Mesodermal cell (in vitro differentiated cells): ENCODE measurements around the gene SF3B3.

Experiments used
- H3K27ac ChIP-seq: 2 replicates; pipeline ENCODE4 v1.7.0; 2013; ENCODE audit warnings: mild to moderate bottlenecking, low read depth, low read length, moderate library complexity; ENCODE audit not compliant: severe bottlenecking
- H3K36me3 ChIP-seq: 2 replicates; pipeline ENCODE4 v1.7.1; 2013; ENCODE audit warnings: mild to moderate bottlenecking, low read length, moderate library complexity; ENCODE audit not compliant: control insufficient read depth, insufficient read depth
- H3K4me1 ChIP-seq: one replicate; pipeline ENCODE4 v1.7.1; 2013; ENCODE audit warnings: mild to moderate bottlenecking, low read length; ENCODE audit not compliant: insufficient read depth, control insufficient read depth, poor library complexity, severe bottlenecking
- H3K4me3 ChIP-seq: 2 replicates; pipeline ENCODE4 v1.7.0; 2013; ENCODE audit warnings: low read length, control low read depth, mild to moderate bottlenecking; ENCODE audit not compliant: insufficient read depth, poor library complexity, severe bottlenecking; ENCODE audit errors: extremely low read depth
- H3K9me3 ChIP-seq: 2 replicates; pipeline ENCODE4 v1.7.1; 2013; ENCODE audit warnings: mild to moderate bottlenecking, low read length, moderate library complexity; ENCODE audit not compliant: control insufficient read depth
- WGBS, 2 experiments: methylation state at CpG; one replicate each; pipeline ENCODE4 v1.1.5; 2013; ENCODE audit warnings: missing lambda C conversion rate in 2 of 2; ENCODE audit not compliant: insufficient coverage in 2 of 2; 5-methylcytosine and 5-hydroxymethylcytosine counted together

Gene SF3B3

DNA sequence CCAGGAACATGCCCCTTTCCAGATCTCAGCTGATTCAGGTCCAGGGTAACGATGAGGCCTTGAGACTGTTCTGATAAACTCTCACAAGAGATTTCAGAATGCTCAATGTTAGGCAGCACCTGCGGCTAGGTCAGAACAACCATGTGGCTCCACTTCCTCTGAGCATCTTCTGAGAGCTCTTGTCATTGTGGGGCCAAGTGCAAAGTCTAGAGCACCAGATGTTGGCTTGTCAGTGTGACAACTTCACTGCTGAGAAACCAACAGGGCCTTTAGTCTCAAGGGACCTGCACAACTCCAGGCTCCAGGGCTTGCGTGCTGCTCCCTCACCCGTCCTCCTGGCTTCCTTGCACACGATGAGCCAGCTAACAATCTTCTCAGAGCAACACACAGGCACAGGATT, 40.2 kb upstream of the SF3B3 start:
- Histone ChIP-seq H3K9me3 (no peaks in the 10 kb centered on the region), H3K4me3 (no peak overlapping the region), H3K27ac (no peak overlapping the region), H3K36me3 (peaks cover 60% of the 10 kb centered on the region), H3K4me1 (peaks cover 6% of the 10 kb centered on the region)
- WGBS, 2 experiments, result 79 to 83% methylated on average over 5 of the region's 5 CpGs

DNA sequence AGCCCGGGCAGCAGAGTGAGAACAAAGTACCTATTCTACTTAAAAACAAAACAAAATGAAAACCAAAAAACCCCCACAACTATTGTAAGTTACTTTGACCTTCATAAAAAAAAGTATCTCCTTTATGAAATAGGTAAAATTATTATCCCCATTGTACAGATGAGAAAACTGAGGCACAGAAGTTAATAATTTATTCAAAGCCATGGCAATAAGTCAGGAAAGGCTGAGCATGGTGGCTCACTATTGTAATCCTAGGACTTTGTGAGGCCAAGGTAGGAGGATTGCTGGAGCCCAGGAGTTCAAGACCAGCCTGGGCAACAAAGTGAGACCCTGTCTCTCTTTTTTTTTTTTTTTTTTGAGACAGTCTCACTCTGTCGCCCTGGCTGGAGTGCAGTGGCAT, 38.7 kb upstream of the SF3B3 start:
- H3K9me3 ChIP-seq, result no peaks in the 10 kb centered on the region
- no peak overlapping the region for H3K4me3 ChIP-seq
- peaks cover 6% of the 10 kb centered on the region for H3K4me1 ChIP-seq
- peaks cover 49% of the 10 kb centered on the region for H3K36me3 ChIP-seq
- H3K27ac ChIP-seq, result no peak overlapping the region
- 100% methylated on average over 1 of the region's 2 CpGs; no CpG with 5 or more reads in 1 of the 2 experiments for WGBS, 2 experiments

DNA sequence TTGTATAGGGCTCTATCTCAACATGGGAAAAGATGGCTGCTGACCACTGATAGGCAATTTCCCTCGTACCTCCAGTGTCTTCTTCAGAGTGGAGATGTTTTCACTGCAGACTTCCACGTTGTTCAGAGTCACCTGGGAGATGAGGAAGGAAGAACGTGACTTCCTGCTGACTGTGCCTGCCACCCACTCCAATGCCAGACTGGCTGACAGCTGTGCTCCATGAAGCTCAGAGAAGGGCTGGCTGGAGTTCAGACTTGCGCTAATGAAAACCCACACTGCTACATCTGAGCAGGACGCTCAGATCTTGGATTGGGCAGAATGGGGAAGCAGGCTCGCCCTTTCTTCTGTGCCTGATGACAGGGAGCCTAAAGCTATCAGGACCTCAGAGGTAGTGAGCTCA, 33.4 kb upstream of the SF3B3 start:
- Histone ChIP-seq H3K4me3 (no peak overlapping the region), H3K4me1 (no peaks in the 10 kb centered on the region), H3K36me3 (peaks cover 30% of the 10 kb centered on the region), H3K9me3 (no peaks in the 10 kb centered on the region), H3K27ac (no peak overlapping the region)
- 96 to 100% methylated on average over 5 of the region's 6 CpGs for WGBS, 2 experiments

DNA sequence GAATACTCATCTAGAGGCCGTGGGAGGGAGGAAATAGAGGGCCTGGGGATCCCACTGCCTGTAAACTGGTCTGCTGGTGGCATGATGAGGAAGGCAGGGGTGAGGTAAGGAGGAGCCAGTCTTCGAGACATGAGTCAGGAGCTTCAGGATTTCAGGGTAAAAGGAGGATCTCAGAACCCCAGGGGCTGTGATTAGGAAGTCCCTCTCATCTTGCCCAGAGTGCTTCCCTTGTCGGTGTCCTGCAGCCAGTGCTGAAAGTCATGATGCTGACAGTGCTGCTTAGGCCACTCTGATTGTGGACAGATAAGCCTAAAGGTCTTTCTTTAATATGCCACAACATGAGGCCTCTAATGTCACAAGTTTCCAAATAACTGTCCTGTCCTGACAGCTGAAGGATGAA, 29.8 kb upstream of the SF3B3 start:
- 89 to 97% methylated on average over 3 of the region's 3 CpGs for WGBS, 2 experiments
- H3K36me3 ChIP-seq, result peaks cover 53% of the 10 kb centered on the region

DNA sequence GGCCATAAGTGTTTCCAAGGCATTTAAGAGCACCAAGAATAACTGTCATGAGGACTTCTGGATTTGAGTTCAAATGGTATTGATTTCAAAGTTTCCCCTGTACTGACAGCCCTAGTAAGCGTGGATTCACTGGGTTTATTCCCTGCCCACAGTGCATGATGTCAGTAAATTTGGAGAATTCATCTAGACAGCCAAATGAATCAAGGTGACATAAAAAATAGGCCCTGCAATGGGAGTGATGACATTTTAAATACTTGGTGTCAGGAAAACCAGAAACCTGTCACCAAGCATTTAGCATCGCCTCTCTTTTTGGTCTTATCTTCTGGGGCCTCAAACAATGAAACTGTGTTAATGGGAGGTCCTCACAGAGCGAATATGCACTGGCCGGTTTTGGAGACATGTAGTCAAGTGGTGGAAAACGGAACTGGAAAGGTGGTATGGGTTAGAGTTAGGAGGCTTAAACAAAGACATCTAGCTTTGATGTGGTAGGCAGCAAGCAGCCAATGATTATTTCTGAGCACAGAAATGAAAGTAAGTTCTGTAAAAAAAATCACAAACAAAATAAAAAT, 29.3 kb upstream of the SF3B3 start:
- H3K4me1 ChIP-seq, result no peaks in the 10 kb centered on the region
- H3K27ac ChIP-seq, result no peak overlapping the region
- WGBS, 2 experiments, result 79 to 81% methylated on average over 3 to 4 of the region's 5 CpGs
- no peaks in the 10 kb centered on the region for H3K9me3 ChIP-seq
- H3K36me3 ChIP-seq, result peaks cover 56% of the 10 kb centered on the region
- no peak overlapping the region for H3K4me3 ChIP-seq

More for the DNA sequence above, 29.8 kb upstream of the SF3B3 start:
- Histone ChIP-seq H3K4me1 (no peaks in the 10 kb centered on the region), H3K4me3 (no peak overlapping the region), H3K27ac (no peak overlapping the region), H3K9me3 (no peaks in the 10 kb centered on the region)

DNA sequence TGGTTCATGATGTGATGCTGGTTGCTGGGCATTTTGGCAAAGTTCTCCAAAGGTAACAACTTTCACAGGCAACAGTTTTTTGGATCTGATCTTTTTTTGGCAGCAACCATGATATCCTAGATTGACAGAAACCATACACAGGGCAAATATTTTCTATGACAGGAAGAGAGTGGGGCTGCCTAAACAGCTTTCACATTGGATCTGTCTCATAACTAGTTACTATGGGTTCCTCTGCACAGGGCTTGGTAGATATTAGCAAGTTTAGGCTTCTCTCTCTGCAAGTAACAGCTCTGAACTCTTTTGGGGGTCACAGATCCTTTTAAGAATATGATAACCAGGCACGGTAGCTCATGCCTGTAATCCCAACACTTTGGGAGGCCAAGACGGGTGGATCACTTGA, 28.8 kb upstream of the SF3B3 start:
- Histone ChIP-seq H3K27ac (no peak overlapping the region), H3K4me1 (no peaks in the 10 kb centered on the region), H3K9me3 (no peaks in the 10 kb centered on the region), H3K36me3 (peaks cover 57% of the 10 kb centered on the region), H3K4me3 (no peak overlapping the region)
- 77 to 90% methylated on average over 2 of the region's 2 CpGs for WGBS, 2 experiments

DNA sequence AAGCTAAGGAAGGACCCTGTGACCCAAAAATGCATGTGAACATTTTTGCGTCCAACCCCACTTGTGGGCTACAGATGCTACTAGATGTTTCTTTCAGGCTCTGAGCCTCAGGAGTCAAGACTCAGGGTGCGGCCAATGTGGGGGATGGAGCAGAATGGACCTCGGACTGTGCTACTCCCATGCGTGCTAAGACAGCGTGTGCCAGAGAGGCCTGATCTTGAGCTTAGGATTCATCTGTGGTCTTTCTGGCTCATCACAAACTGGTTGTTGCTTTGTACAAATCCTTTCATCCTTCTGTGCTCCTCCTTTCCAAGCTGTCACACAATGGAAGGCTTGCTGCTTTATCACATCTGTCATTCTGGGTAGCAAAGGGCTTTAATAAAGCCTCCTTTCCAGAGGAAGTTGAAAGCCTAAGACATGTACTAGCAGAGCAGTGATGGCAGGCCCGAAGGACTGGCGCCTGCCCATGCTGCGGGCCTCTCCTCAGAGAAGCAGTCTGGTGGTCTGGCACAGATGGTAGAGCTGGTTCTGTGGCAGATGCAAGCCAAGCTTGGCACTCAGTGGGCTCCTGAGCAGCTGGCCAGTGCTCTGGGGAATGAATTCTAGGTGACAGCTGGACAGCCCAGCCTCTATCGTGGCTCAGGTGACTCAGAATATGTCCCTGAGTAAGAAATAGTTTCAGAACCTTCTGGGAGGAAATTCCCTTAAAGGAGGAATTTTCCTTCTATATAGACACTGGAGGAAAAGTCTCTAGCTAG, 28.0 kb upstream of the SF3B3 start:
- WGBS, 2 experiments, result 97 to 100% methylated on average over 9 of the region's 9 CpGs
- Histone ChIP-seq H3K36me3 (peaks cover 64% of the 10 kb centered on the region), H3K4me3 (no peak overlapping the region), H3K27ac (no peak overlapping the region), H3K9me3 (no peaks in the 10 kb centered on the region), H3K4me1 (no peaks in the 10 kb centered on the region)

DNA sequence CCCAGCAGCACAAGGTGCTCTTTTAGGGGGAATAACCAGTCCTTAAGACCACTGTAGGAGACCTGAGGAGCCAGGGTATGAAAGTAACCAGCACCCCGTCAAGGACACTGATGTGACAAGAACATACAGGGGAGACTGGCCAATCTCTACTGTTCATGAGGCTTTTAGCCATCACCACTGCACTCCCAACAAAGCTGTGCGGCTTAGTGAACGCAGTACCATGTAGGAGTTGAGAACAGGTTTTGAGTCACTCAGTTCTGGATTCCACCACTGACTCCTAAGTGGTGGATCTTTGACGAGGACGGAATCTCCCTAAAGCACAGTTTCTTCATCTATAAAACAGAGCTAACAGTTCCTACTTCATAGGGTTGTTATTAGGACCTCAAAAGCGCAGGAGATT, 27.1 kb upstream of the SF3B3 start:
- Histone ChIP-seq H3K4me3 (no peak overlapping the region), H3K36me3 (peaks cover 69% of the 10 kb centered on the region), H3K4me1 (no peaks in the 10 kb centered on the region), H3K9me3 (no peaks in the 10 kb centered on the region), H3K27ac (no peak overlapping the region)
- WGBS, 2 experiments, result 92 to 100% methylated on average over 5 of the region's 6 CpGs

DNA sequence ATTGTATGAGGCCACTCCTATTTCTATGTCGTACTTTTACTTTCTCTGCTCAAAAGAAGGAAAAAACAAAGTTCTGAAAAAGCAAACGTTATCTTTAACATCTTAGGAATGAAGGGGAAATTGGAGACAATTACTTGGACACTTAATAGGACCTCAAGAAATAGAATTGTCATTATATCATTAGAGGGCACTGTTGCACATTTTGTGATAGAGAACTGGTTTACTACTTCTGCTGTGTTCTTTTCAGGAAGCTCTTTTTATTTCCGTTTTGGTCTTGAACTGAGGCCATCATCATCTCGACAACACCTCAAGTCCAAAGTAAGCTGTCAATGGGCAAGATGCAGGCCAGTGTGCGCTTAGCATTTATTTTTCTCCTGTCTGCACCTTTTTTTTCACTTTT, 14.9 kb upstream of the SF3B3 start:
- no peaks in the 10 kb centered on the region for H3K4me1 ChIP-seq
- 85 to 93% methylated on average over 3 to 4 of the region's 5 CpGs for WGBS, 2 experiments
- no peaks in the 10 kb centered on the region for H3K9me3 ChIP-seq
- H3K4me3 ChIP-seq, result no peak overlapping the region
- H3K36me3 ChIP-seq, result peaks cover 77% of the 10 kb centered on the region
- no peak overlapping the region for H3K27ac ChIP-seq

DNA sequence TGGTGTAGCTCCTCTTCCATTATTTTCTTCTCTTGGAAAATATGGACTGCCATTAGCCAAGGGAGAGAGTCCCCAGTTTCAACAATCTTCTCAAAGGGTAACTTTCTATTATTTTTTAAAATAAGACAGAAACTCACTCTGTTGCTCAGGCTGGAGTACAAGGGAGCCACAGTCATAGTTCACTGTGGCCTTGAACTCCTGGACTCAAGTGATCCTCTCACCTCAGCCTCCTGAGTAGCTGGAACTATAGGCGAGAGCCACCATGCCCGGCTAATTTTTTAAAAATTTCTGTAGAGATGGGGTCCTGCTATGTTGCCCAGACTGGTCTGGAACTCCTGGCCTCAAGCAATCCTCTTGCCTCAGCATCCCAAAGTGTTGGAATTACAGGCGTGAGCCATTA, 13.4 kb upstream of the SF3B3 start:
- 86 to 100% methylated on average over 2 to 3 of the region's 3 CpGs for WGBS, 2 experiments
- Histone ChIP-seq H3K4me1 (no peaks in the 10 kb centered on the region), H3K36me3 (peaks cover 77% of the 10 kb centered on the region), H3K27ac (no peak overlapping the region), H3K4me3 (no peak overlapping the region), H3K9me3 (no peaks in the 10 kb centered on the region)

DNA sequence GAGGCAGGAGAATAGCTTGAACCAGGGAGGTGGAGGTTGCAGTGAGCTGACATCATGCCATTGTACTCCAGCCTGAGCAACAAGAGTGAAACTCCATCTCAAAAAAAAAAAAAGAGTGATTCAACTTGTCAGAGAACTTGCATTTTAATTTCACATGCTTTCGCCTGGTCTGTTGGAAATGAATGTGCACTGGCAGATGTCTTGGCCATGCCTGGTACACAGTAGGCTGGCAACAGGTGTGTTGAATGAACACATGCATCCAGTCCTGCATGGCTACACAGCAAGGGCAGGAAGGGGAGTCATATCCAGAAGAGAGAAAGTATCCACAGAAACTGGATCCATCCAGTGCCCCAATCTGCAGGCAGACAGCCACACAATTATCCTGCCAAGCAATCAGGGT, 11.8 kb upstream of the SF3B3 start:
- Histone ChIP-seq H3K4me1 (no peaks in the 10 kb centered on the region), H3K36me3 (peaks cover 83% of the 10 kb centered on the region), H3K4me3 (no peak overlapping the region), H3K27ac (no peak overlapping the region), H3K9me3 (no peaks in the 10 kb centered on the region)
- 100% methylated on average over 1 of the region's 1 CpG for WGBS, 2 experiments
